ENCODE data around the gene FAR2. TPM values are rescaled to one million over a fixed set of nuclear protein-coding genes. Genes with fewer than 3 reads are reported as not detected.

The FAR2 gene
- total RNA-seq, 1 donor, result 10.5 TPM

DNA sequence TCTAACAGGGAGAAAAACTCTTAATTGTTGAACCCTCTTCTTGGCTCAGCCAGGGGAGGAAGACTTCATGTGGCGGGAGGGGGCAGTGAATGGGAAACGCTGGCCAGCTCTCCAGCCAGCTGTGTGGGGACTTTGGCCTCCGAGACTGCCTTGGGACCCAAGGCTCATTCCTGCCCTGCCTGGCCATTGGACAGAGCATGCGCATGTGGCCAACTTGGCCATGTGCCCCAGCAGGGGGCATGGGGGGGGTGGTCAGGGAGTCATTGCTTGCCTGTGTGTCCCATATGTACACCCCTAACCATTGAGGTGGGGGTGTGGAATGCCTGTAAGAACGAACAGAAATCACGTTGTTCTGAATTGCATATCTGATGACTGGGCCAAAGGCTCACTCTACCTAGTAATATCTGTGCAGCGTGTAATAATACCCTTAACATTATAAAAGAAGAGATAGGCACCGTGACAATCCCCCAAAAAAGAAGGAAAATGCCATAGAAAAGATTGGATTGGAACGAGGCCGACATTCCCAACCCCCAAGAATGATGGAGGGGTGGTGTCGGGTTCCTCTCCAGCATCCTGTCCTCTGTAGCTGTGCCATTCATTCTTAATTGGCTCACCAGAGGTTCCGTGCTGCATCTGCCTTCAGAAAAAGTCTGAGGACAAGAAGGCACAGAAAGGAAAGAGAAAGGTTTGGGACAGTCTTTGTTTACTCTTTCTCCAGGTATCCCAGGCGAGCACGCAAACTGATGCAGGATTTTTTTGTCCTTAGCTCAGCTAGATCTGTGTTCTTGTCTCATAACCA lies 3.5 kb upstream of the FAR2 start:
- H3K4me1 ChIP-seq (ENCODE audit: insufficient read depth, low read length), result peaks cover 6% of the 10 kb centered on the region

GRCh38 chr12:29146196-29146595 lies 2.9 kb upstream of the FAR2 start:
- no peak overlapping the region for H3K4me2 ChIP-seq (ENCODE audit: insufficient read depth, low read length)
- TF ChIP-seq, protein P1, sequence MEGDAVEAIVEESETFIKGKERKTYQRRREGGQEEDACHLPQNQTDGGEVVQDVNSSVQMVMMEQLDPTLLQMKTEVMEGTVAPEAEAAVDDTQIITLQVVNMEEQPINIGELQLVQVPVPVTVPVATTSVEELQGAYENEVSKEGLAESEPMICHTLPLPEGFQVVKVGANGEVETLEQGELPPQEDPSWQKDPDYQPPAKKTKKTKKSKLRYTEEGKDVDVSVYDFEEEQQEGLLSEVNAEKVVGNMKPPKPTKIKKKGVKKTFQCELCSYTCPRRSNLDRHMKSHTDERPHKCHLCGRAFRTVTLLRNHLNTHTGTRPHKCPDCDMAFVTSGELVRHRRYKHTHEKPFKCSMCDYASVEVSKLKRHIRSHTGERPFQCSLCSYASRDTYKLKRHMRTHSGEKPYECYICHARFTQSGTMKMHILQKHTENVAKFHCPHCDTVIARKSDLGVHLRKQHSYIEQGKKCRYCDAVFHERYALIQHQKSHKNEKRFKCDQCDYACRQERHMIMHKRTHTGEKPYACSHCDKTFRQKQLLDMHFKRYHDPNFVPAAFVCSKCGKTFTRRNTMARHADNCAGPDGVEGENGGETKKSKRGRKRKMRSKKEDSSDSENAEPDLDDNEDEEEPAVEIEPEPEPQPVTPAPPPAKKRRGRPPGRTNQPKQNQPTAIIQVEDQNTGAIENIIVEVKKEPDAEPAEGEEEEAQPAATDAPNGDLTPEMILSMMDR (IDR thresholded peaks at IDR 0.05; ENCODE audit: extremely low read depth, low read depth, low read length), result no peak
- H2AFZ ChIP-seq (ENCODE audit: low read length), result no peak overlapping the region
- peaks cover 6% of the 10 kb centered on the region for H3K4me1 ChIP-seq (ENCODE audit: insufficient read depth, low read length)
- H3K27ac ChIP-seq (ENCODE audit: low read depth, low read length), result no peak overlapping the region
- no peaks in the 10 kb centered on the region for H3K27me3 ChIP-seq (ENCODE audit: insufficient read depth, low read length)
- no peaks in the 10 kb centered on the region for H3K9me3 ChIP-seq (ENCODE audit: low read depth, low read length)
- H3K79me2 ChIP-seq (ENCODE audit: insufficient read depth, low read length), result peaks cover 4% of the 10 kb centered on the region
- DNase-seq (ENCODE audit: insufficient read length, low spot score, missing footprints), result no peak
- H3K4me3 ChIP-seq (ENCODE audit: insufficient read depth, low read length), result no peak overlapping the region
- no peaks in the 10 kb centered on the region for H3K36me3 ChIP-seq (ENCODE audit: insufficient read depth, low read length)
- H4K20me1 ChIP-seq (ENCODE audit: insufficient read depth, low read length), result no peaks in the 10 kb centered on the region

More for the DNA sequence above, 3.5 kb upstream of the FAR2 start:
- H3K27me3 ChIP-seq (ENCODE audit: insufficient read depth, low read length), result no peaks in the 10 kb centered on the region
- no peak overlapping the region for H2AFZ ChIP-seq (ENCODE audit: low read length)
- no peaks in the 10 kb centered on the region for H3K36me3 ChIP-seq (ENCODE audit: insufficient read depth, low read length)
- no peak for DNase-seq (ENCODE audit: insufficient read length, low spot score, missing footprints)
- peaks cover 4% of the 10 kb centered on the region for H3K79me2 ChIP-seq (ENCODE audit: insufficient read depth, low read length)
- no peak overlapping the region for H3K27ac ChIP-seq (ENCODE audit: low read depth, low read length)
- TF ChIP-seq, protein P1 (IDR thresholded peaks at IDR 0.05; ENCODE audit: extremely low read depth, low read depth, low read length), result no peak
- H4K20me1 ChIP-seq (ENCODE audit: insufficient read depth, low read length), result no peaks in the 10 kb centered on the region
- H3K4me3 ChIP-seq (ENCODE audit: insufficient read depth, low read length), result no peak overlapping the region
- H3K9me3 ChIP-seq (ENCODE audit: low read depth, low read length), result no peaks in the 10 kb centered on the region
- H3K4me2 ChIP-seq (ENCODE audit: insufficient read depth, low read length), result no peak overlapping the region

- Histone ChIP-seq H4K20me1 (ENCODE audit: insufficient read depth, low read length) (no peaks in the 10 kb centered on the region), H3K36me3 (ENCODE audit: insufficient read depth, low read length) (no peaks in the 10 kb centered on the region), H3K79me2 (ENCODE audit: insufficient read depth, low read length) (peaks cover 7% of the 10 kb centered on the region), H3K4me1 (ENCODE audit: insufficient read depth, low read length) (peaks cover 6% of the 10 kb centered on the region), H3K4me2 (ENCODE audit: insufficient read depth, low read length) (peak overlapping the region; percentile 85), H3K9me3 (ENCODE audit: low read depth, low read length) (no peaks in the 10 kb centered on the region), H3K27ac (ENCODE audit: low read depth, low read length) (peak overlapping the region; percentile 71), H3K27me3 (ENCODE audit: insufficient read depth, low read length) (no peaks in the 10 kb centered on the region), H3K4me3 (ENCODE audit: insufficient read depth, low read length) (peak overlapping the region; percentile 90), H2AFZ (ENCODE audit: low read length) (peak overlapping the region; percentile 76)
- DNase-seq (ENCODE audit: insufficient read length, low spot score, missing footprints), result peak; percentile 84
- TF ChIP-seq, protein P1 (IDR thresholded peaks at IDR 0.05; ENCODE audit: extremely low read depth, low read depth, low read length), result no peak
These were observed 1.1 kb upstream of the FAR2 start for GRCh38 chr12:29147731-29148595.

- peaks cover 8% of the 10 kb centered on the region for H3K79me2 ChIP-seq (ENCODE audit: insufficient read depth, low read length)
- H3K4me3 ChIP-seq (ENCODE audit: insufficient read depth, low read length), result peak overlapping the region; percentile 90
- peaks cover 6% of the 10 kb centered on the region for H3K4me1 ChIP-seq (ENCODE audit: insufficient read depth, low read length)
- H2AFZ ChIP-seq (ENCODE audit: low read length), result peak overlapping the region; percentile 96
- no peaks in the 10 kb centered on the region for H3K36me3 ChIP-seq (ENCODE audit: insufficient read depth, low read length)
- no peaks in the 10 kb centered on the region for H4K20me1 ChIP-seq (ENCODE audit: insufficient read depth, low read length)
- peak; percentile 77 for DNase-seq (ENCODE audit: insufficient read length, low spot score, missing footprints)
- H3K4me2 ChIP-seq (ENCODE audit: insufficient read depth, low read length), result peak overlapping the region; percentile 85
- TF ChIP-seq, protein P1 (IDR thresholded peaks at IDR 0.05; ENCODE audit: extremely low read depth, low read depth, low read length), result no peak
- no peaks in the 10 kb centered on the region for H3K9me3 ChIP-seq (ENCODE audit: low read depth, low read length)
- no peaks in the 10 kb centered on the region for H3K27me3 ChIP-seq (ENCODE audit: insufficient read depth, low read length)
- peak overlapping the region; percentile 71 for H3K27ac ChIP-seq (ENCODE audit: low read depth, low read length)
These were observed 525 bp upstream of the FAR2 start for GRCh38 chr12:29148596-29148910.
